Upper lobe of right lung (tissue), 1 donor: ENCODE data around the gene ST6GAL1. TPM values are rescaled to one million over a fixed set of nuclear protein-coding genes. Genes with fewer than 3 reads are reported as not detected.
A peak's percentile ranks its signal among the peaks of the same experiment; 100 is the strongest.

Experiments used
- ATAC-seq: fragments of 200-7000 bp; cut with Tn5 transposase; one replicate; pipeline ENCODE4 v1.9.1; 2020; ENCODE audit warnings: mild to moderate bottlenecking, moderate library complexity
- DNase-seq: peaks from one replicate; pipeline ENCODE4 v3.0.0-alpha.2; 2020
- H3K27ac ChIP-seq: fragments of 200-600 bp; one replicate; pipeline ENCODE4 v1.8.0; 2022
- H3K27me3 ChIP-seq: fragments of 200-600 bp; one replicate; pipeline ENCODE4 v1.8.0; 2022; ENCODE audit warnings: mild to moderate bottlenecking
- H3K36me3 ChIP-seq: fragments of 200-600 bp; one replicate; pipeline ENCODE4 v1.8.0; 2022
- H3K4me1 ChIP-seq: fragments of 200-600 bp; one replicate; pipeline ENCODE4 v1.8.0; 2022
- H3K4me3 ChIP-seq: fragments of 200-600 bp; one replicate; pipeline ENCODE4 v1.8.0; 2022; ENCODE audit warnings: mild to moderate bottlenecking
- H3K9me3 ChIP-seq: fragments of 200-600 bp; one replicate; pipeline ENCODE4 v1.8.0; 2022
- intact Hi-C: fragments of 100-400 bp; cut with DNase I; formaldehyde crosslinking; loops from one replicate; pipeline ENCODE4 v1.11.0; 2022
- total RNA-seq: library from RNA; stranded (reverse); fragmentation: NEBNext Ultra II Directional; extraction: Animal tissue kit (Norgen Biotek cat#: 25700); gene quantifications from one replicate; pipeline ENCODE4 v1.2.1, GENCODE V29; 2021
- TF ChIP-seq, protein P1 (sequence below): fragments of 200-600 bp; IDR thresholded peaks from one replicate; pipeline ENCODE4 v1.8.0; 2022; ENCODE audit warnings: antibody characterized with exemption
- donor health status: DM: no; HTN: yes; CAD: no; lungs with severe emphysema.

ST6GAL1 gene
- total RNA-seq, 1 donor from 2014 or later, result 116 TPM

DNA sequence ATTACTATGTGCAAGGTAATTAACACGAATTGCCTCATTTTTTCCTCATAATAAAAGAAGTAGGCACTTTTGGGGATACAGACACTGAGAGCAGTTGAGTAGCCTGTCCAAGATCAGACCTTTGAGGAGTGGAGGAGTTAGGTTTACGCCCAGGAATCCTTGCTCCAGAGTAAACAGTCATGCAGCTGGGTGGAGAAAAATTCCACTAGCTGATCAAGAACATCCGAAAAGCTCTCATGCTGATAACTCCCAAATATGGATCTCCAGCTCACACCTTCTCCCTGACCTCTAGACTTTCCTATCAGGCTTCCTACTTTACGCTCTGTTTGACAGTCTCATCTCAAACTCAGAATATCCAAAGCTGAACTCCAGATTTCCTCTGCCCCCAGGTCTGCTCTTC lies 53.3 kb downstream of the ST6GAL1 start:
- TF ChIP-seq, protein P1, sequence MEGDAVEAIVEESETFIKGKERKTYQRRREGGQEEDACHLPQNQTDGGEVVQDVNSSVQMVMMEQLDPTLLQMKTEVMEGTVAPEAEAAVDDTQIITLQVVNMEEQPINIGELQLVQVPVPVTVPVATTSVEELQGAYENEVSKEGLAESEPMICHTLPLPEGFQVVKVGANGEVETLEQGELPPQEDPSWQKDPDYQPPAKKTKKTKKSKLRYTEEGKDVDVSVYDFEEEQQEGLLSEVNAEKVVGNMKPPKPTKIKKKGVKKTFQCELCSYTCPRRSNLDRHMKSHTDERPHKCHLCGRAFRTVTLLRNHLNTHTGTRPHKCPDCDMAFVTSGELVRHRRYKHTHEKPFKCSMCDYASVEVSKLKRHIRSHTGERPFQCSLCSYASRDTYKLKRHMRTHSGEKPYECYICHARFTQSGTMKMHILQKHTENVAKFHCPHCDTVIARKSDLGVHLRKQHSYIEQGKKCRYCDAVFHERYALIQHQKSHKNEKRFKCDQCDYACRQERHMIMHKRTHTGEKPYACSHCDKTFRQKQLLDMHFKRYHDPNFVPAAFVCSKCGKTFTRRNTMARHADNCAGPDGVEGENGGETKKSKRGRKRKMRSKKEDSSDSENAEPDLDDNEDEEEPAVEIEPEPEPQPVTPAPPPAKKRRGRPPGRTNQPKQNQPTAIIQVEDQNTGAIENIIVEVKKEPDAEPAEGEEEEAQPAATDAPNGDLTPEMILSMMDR, result no peak
- intact Hi-C loops, result no loop called here
- ATAC-seq (peak; percentile 38), DNase-seq (no peak)
- Histone ChIP-seq H3K27ac (no peak overlapping the region), H3K27me3 (no peaks in the 10 kb centered on the region), H3K4me1 (peaks cover 4% of the 10 kb centered on the region), H3K36me3 (peaks cover 4% of the 10 kb centered on the region), H3K9me3 (no peaks in the 10 kb centered on the region), H3K4me3 (no peak overlapping the region)

DNA sequence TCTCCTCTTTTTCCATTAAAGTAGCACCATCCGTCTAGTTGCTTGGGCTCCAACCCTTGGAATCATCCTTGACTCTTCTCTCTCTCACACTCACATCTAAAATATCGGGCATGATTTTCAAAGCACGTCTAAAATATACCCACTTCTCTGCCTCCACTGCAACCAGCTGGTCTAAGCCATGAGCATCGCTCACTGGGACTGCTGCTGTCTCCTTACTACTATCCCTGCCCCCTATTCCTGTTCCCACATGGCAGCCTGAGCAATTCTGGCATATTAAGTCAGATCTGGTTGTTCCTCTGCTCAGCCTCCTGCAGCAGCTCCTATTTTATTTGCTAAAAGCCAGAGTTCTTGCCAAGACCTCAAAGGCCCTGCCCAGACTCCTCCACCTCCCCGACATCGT lies 53.7 kb downstream of the ST6GAL1 start:
- H3K9me3 ChIP-seq, result no peaks in the 10 kb centered on the region
- no peak overlapping the region for H3K27ac ChIP-seq
- DNase-seq (no peak), ATAC-seq (no peak)
- H3K36me3 ChIP-seq, result peaks cover 4% of the 10 kb centered on the region
- H3K4me3 ChIP-seq, result no peak overlapping the region
- TF ChIP-seq, protein P1, result no peak
- intact Hi-C loops, result no loop called here
- no peaks in the 10 kb centered on the region for H3K27me3 ChIP-seq
- H3K4me1 ChIP-seq, result peaks cover 4% of the 10 kb centered on the region

DNA sequence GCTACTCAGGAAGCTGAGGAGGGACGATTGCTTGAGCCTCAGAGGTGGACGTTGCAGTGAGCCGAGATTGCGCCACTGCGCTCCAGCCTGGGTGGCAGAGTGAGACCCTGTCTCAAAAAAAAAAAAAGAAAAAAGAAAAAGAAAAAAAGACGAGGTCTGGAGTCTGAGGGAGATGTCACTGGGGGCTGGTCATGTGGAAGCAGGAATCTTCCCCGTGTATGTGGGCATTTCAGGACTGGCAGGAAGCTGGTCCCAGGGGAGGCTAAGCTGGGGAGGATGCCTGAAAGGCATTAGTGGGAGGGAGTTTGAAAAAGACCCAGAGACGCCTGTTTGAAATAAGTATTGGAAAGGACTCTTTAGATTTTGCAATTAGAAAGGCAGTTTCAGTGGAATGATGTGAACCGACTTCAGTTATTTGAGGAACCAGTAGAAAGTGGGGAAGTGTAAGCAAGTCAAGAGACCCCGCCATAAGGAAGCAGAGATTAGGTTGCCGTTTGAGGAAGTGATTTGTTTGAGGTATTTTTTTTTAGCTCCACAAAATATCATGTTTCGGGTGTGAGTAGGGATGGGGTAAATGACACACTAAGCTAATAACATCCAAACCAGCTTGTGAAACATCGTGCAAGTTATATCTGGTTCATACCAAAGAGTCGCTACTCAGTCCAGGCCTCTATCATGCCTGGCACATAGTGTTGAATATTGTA lies 55.5 kb downstream of the ST6GAL1 start:
- no peaks in the 10 kb centered on the region for H3K27me3 ChIP-seq
- H3K4me1 ChIP-seq, result peaks cover 4% of the 10 kb centered on the region
- peak overlapping the region; percentile 51 for H3K27ac ChIP-seq
- peaks cover 3% of the 10 kb centered on the region for H3K36me3 ChIP-seq
- no peak overlapping the region for H3K4me3 ChIP-seq
- H3K9me3 ChIP-seq, result no peaks in the 10 kb centered on the region
- DNase-seq (no peak), ATAC-seq (peak; percentile 74)
- intact Hi-C loops, result no loop called here
- TF ChIP-seq, protein P1, result no peak

DNA sequence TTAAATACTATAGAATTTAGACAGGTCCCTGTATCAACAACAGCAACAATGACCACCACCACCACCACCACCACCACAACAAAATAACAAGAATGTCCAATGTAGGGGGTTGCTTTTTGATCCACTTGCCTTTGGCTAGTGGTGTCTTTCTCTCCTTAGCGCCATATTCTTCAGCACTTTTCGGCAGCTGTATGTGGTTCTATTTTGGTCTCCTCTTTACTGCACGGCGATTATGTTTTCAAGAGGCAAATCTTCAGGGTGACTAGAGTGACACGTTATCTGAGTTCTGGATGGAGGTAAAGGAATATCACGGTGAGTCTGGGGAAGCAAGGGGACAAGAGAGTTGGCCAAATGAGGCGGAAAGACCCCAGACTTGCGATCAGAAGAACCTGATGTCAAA lies 56.1 kb downstream of the ST6GAL1 start:
- no peak for ATAC-seq
- H3K4me1 ChIP-seq, result peaks cover 4% of the 10 kb centered on the region
- no peaks in the 10 kb centered on the region for H3K9me3 ChIP-seq
- intact Hi-C loops, result no loop called here
- no peaks in the 10 kb centered on the region for H3K36me3 ChIP-seq
- H3K27ac ChIP-seq, result peak overlapping the region; percentile 51
- no peak for DNase-seq
- TF ChIP-seq, protein P1, result no peak
- no peaks in the 10 kb centered on the region for H3K27me3 ChIP-seq
- no peak overlapping the region for H3K4me3 ChIP-seq

DNA sequence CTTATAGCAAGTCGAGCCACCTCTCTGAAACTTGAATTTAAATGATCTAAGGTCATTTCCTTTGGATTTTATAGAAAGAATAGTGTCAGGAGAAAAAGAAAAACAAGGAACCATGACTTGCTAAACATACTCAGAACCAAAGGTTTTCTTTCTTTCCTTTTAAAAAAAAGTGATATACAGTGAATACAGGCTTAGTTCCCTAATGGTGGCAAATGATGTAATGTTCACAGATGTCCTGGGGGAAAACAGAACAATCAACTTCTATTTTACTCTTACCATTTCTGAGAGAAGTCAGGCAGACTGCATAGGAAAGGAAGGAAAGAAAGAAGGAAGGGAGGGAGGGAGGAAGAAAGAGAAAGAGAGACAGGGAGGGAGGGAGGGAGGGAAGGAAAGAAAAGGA lies 56.5 kb downstream of the ST6GAL1 start:
- intact Hi-C loops, result no loop called here
- H3K4me3 ChIP-seq, result no peak overlapping the region
- no peaks in the 10 kb centered on the region for H3K36me3 ChIP-seq
- TF ChIP-seq, protein P1, result no peak
- no peaks in the 10 kb centered on the region for H3K27me3 ChIP-seq
- peaks cover 4% of the 10 kb centered on the region for H3K4me1 ChIP-seq
- DNase-seq, result no peak
- no peak for ATAC-seq
- no peaks in the 10 kb centered on the region for H3K9me3 ChIP-seq
- peak overlapping the region; percentile 51 for H3K27ac ChIP-seq

DNA sequence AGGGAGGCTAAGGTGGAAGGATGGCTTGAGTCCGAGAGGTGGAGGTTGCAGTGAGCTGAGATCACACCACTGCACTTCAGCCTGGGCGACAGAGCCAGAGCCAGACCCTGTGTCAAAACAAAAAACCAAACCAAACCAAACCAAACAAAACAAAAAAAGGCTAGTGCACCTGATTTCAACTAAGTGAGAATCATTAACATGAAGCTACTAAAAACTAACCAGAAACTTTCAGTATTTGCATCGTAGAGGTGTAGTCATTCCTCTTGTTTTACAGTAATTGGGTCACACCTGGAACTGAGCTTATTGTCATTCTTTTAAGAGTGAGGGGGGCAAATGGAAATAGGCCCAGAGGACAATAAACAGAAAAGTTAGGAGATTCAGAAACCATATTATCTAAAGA lies 58.5 kb downstream of the ST6GAL1 start:
- Histone ChIP-seq H3K4me3 (no peak overlapping the region), H3K27ac (no peak overlapping the region), H3K4me1 (peaks cover 3% of the 10 kb centered on the region), H3K9me3 (no peaks in the 10 kb centered on the region), H3K36me3 (no peaks in the 10 kb centered on the region), H3K27me3 (no peaks in the 10 kb centered on the region)
- no peak for ATAC-seq
- no peak for DNase-seq
- intact Hi-C loops, result no loop called here
- TF ChIP-seq, protein P1, result no peak
